ENCODE results near the gene KCNQ2. TPM values are rescaled to one million over a fixed set of nuclear protein-coding genes. Genes with fewer than 3 reads are reported as not detected.

Gene KCNQ2
- total RNA-seq, 1 experiment from 2014 or later: 0.25 TPM

- POLR2A ChIA-PET: no interaction called here
- no TSS peak for BruUV-seq (replicated peaks)
- Histone ChIP-seq H3K4me3 (ENCODE audit: low read depth, low read length) (no peak overlapping the region), H3K36me3 (ENCODE audit: control insufficient read depth, insufficient read depth, low read length) (no peaks in the 10 kb centered on the region), H3K27me3 (replicated peaks; ENCODE audit: control insufficient read depth, insufficient read depth, low read length) (0 out of 2 replicates have a peak, but pooled peaks cover 2% of the 10 kb centered on the region), H3K9me3 (peaks cover 5% of the 10 kb centered on the region), H3K4me1 (peaks cover 6% of the 10 kb centered on the region)
- no peak for DNase-seq
- Mint-ChIP-seq H3K27ac (ENCODE audit: unreplicated experiment) (no peak overlapping the region), H3K27me3 (ENCODE audit: insufficient read depth, unreplicated experiment) (peaks cover 12% of the 10 kb centered on the region), H3K4me3 (ENCODE audit: unreplicated experiment) (no peak overlapping the region), H3K36me3 (ENCODE audit: insufficient read depth, unreplicated experiment) (peaks cover 11% of the 10 kb centered on the region), H3K4me1 (ENCODE audit: low read depth, unreplicated experiment) (no peaks in the 10 kb centered on the region), H3K9me3 (ENCODE audit: unreplicated experiment) (peaks cover 9% of the 10 kb centered on the region)
- no peak for TF ChIP-seq CTCF (IDR thresholded peaks at IDR 0.05; ENCODE audit: insufficient read depth in 1 of 2, low read depth in 1 of 2, low read length in 1 of 2, severe bottlenecking in 1 of 2, unreplicated experiment in 1 of 2)
- intact Hi-C loops (cut with micrococcal nuclease; ENCODE audit: unreplicated experiment): no loop called here
- CTCF ChIA-PET: no interaction called here
These were observed 40.5 kb downstream of the KCNQ2 start for GRCh38 chr20:63431944-63432343.

- H3K4me3 ChIP-seq (ENCODE audit: low read depth, low read length): no peak overlapping the region
- ChIA-PET POLR2A (no interaction called here), CTCF (interaction anchor here (0.6 kb wide), 1 partner anchor 243 kb away, joined by 3 read pairs; no protein-coding TSS in a partner anchor)
- Mint-ChIP-seq H3K27ac (ENCODE audit: unreplicated experiment) (no peak overlapping the region), H3K27me3 (ENCODE audit: insufficient read depth, unreplicated experiment) (peaks cover 21% of the 10 kb centered on the region), H3K4me3 (ENCODE audit: unreplicated experiment) (no peak overlapping the region), H3K36me3 (ENCODE audit: insufficient read depth, unreplicated experiment) (peaks cover 11% of the 10 kb centered on the region), H3K4me1 (ENCODE audit: low read depth, unreplicated experiment) (no peaks in the 10 kb centered on the region), H3K9me3 (ENCODE audit: unreplicated experiment) (peaks cover 9% of the 10 kb centered on the region)
- intact Hi-C loops (cut with micrococcal nuclease; ENCODE audit: unreplicated experiment): no loop called here
- no peak for TF ChIP-seq CTCF (IDR thresholded peaks at IDR 0.05; ENCODE audit: insufficient read depth in 1 of 2, low read depth in 1 of 2, low read length in 1 of 2, severe bottlenecking in 1 of 2, unreplicated experiment in 1 of 2)
- DNase-seq: no peak
- H3K36me3 ChIP-seq (ENCODE audit: control insufficient read depth, insufficient read depth, low read length): no peaks in the 10 kb centered on the region
- BruUV-seq (replicated peaks): no TSS peak
- H3K9me3 ChIP-seq: peaks cover 5% of the 10 kb centered on the region
- peaks cover 7% of the 10 kb centered on the region for H3K27me3 ChIP-seq (replicated peaks; ENCODE audit: control insufficient read depth, insufficient read depth, low read length)
- H3K4me1 ChIP-seq: peaks cover 6% of the 10 kb centered on the region
These were observed 41.6 kb downstream of the KCNQ2 start for GRCh38 chr20:63430891-63431290.

GRCh38 chr20:63429992-63430391, 42.5 kb downstream of the KCNQ2 start:
- TF ChIP-seq CTCF (IDR thresholded peaks at IDR 0.05; ENCODE audit: insufficient read depth in 1 of 2, low read depth in 1 of 2, low read length in 1 of 2, severe bottlenecking in 1 of 2, unreplicated experiment in 1 of 2): no peak
- H3K27me3 Mint-ChIP-seq (ENCODE audit: insufficient read depth, unreplicated experiment): peaks cover 26% of the 10 kb centered on the region
- no peaks in the 10 kb centered on the region for H3K4me1 Mint-ChIP-seq (ENCODE audit: low read depth, unreplicated experiment)
- H3K36me3 Mint-ChIP-seq (ENCODE audit: insufficient read depth, unreplicated experiment): peaks cover 5% of the 10 kb centered on the region
- ChIA-PET CTCF (interaction anchor here (0.6 kb wide), 2 partner anchors 34 to 107 kb away, joined by 3 to 4 read pairs; no protein-coding TSS in a partner anchor), POLR2A (no interaction called here)
- H3K9me3 Mint-ChIP-seq (ENCODE audit: unreplicated experiment): peaks cover 9% of the 10 kb centered on the region
- Histone ChIP-seq H3K4me3 (ENCODE audit: low read depth, low read length) (no peak overlapping the region), H3K9me3 (peaks cover 7% of the 10 kb centered on the region), H3K36me3 (ENCODE audit: control insufficient read depth, insufficient read depth, low read length) (no peaks in the 10 kb centered on the region), H3K4me1 (peaks cover 6% of the 10 kb centered on the region), H3K27me3 (replicated peaks; ENCODE audit: control insufficient read depth, insufficient read depth, low read length) (peaks cover 7% of the 10 kb centered on the region)
- no peak overlapping the region for H3K4me3 Mint-ChIP-seq (ENCODE audit: unreplicated experiment)
- no TSS peak for BruUV-seq (replicated peaks)
- DNase-seq: no peak
- H3K27ac Mint-ChIP-seq (ENCODE audit: unreplicated experiment): no peak overlapping the region
- intact Hi-C loops (cut with micrococcal nuclease; ENCODE audit: unreplicated experiment): no loop called here

Data from Caco-2 (cell line).